ENCODE measurements around the gene LOXHD1.

Gene LOXHD1

DNA sequence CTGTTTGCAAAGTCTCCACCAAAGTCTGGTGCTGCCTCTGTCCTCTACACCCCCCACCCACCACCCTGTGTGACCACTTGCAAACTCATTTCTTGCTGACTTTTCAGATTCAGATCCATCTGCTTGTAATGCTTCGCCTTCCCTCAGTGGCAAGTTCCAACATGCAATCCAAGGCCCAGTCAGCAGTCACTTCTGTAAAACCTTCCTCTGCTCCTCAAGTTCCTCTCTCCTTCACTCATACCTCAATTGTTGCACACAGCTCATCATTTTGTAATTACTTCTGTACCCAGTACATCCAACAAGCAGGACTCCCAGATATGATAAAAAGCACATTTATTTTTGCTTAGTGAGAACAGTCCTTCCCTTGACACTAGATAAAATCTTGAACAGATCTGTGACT lies 6.5 kb upstream of the LOXHD1 start:
- POLR2A ChIA-PET, result no interaction called here
- DNase-seq (ENCODE audit: extremely low spot score), result no peak
- TF ChIP-seq CTBP1 (IDR thresholded peaks at IDR 0.05; ENCODE audit: borderline replicate concordance) (no peak), ELF4 (IDR thresholded peaks at IDR 0.05) (no peak), BHLHE40 (IDR thresholded peaks at IDR 0.05; ENCODE audit: borderline replicate concordance) (no peak), NFRKB (IDR thresholded peaks at IDR 0.05) (no peak), SP1 (IDR thresholded peaks at IDR 0.05) (no peak), TARDBP (IDR thresholded peaks at IDR 0.05) (no peak), FOXK2 (IDR thresholded peaks at IDR 0.05) (no peak), HDGF (IDR thresholded peaks at IDR 0.05; ENCODE audit: borderline replicate concordance) (no peak), ARNT (IDR thresholded peaks at IDR 0.05) (no peak), LEF1 (IDR thresholded peaks at IDR 0.05; ENCODE audit: borderline replicate concordance) (no peak), SUZ12 (IDR thresholded peaks at IDR 0.05) (no peak), ZNF384 (IDR thresholded peaks at IDR 0.05) (no peak), L3MBTL2 (conservative IDR thresholded peaks at IDR 0.05) (no peak), FOXA1 (IDR thresholded peaks at IDR 0.05) (no peak), FOXM1 (IDR thresholded peaks at IDR 0.05; ENCODE audit: borderline replicate concordance) (no peak)
- TF ChIP-seq, protein P1, sequence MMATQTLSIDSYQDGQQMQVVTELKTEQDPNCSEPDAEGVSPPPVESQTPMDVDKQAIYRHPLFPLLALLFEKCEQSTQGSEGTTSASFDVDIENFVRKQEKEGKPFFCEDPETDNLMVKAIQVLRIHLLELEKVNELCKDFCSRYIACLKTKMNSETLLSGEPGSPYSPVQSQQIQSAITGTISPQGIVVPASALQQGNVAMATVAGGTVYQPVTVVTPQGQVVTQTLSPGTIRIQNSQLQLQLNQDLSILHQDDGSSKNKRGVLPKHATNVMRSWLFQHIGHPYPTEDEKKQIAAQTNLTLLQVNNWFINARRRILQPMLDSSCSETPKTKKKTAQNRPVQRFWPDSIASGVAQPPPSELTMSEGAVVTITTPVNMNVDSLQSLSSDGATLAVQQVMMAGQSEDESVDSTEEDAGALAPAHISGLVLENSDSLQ (IDR thresholded peaks at IDR 0.05), result no peak
- CTCF ChIA-PET, result no interaction called here

DNA sequence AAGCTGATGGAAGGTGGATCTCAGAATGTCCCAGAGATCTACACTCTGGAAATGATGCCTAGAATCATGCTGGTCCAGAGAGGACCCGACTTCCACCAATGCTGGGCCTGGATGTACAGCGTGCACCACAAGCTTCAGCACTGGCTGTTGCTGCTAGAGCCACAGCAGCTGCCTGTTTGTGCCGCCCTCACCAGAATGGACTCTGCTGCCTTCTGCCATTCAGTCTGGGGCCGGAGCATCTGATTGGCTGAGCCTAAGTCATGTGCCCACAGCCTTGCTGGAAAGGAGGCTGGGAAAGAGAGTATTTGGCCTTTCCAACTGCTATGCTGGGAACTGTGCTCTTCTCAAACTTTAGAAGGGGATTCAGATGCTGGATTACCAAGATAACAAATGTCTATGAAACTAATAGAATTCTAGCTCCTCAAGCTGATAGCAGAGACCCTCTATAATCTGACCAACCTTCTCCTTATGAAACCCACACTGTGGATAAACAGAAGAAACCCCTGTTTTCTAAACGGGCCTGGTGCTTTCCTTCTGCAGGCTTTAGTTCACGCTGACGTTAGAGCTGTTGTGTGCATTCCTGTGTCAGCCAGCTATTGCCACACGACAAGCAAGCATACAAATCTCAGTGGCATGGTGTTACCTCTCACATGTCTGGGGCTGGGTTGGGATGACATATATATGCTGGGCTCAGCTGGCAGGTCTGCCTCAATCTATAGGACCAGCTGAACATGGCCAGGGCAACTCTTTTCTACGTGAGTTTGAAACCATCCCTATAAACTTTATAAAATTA lies 4.1 kb upstream of the LOXHD1 start:
- TF ChIP-seq CTBP1 (IDR thresholded peaks at IDR 0.05; ENCODE audit: borderline replicate concordance), result no peak
- CTCF ChIA-PET, result interaction anchor here (0.6 to 1.6 kb wide), 2 partner anchors 380 to 506 kb away, joined by 3 to 6 read pairs; no protein-coding TSS in a partner anchor
- peak; percentile 8 for DNase-seq (ENCODE audit: extremely low spot score)
- POLR2A ChIA-PET, result no interaction called here

DNA sequence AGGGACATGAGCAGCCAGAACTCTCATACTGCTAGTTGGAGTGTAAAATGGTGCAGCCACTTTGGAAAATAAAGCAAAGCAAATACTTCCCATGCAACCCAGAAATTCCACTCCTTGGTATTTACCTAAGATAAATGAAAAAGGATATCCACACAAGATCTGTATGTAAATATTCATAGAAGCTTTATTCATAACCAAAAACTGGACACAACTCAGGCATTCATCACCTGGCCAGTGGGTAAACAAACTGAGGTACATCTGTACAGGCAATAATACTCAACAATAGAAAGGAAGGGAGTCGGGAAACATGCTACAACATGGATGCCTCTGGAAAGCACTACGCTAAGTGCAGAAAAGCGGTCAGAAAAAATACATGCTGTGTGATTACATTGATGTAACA lies 2.5 kb upstream of the LOXHD1 start:
- ChIA-PET POLR2A (no interaction called here), CTCF (no interaction called here)
- no peak for DNase-seq (ENCODE audit: extremely low spot score)
- TF ChIP-seq FOXK2 (IDR thresholded peaks at IDR 0.05), result no peak
- no peak for TF ChIP-seq FOXM1 (IDR thresholded peaks at IDR 0.05; ENCODE audit: borderline replicate concordance)
- TF ChIP-seq TARDBP (IDR thresholded peaks at IDR 0.05), result no peak
- TF ChIP-seq ZNF384 (IDR thresholded peaks at IDR 0.05), result no peak
- TF ChIP-seq BHLHE40 (IDR thresholded peaks at IDR 0.05; ENCODE audit: borderline replicate concordance), result no peak
- no peak for TF ChIP-seq SP1 (IDR thresholded peaks at IDR 0.05)
- no peak for TF ChIP-seq HDGF (IDR thresholded peaks at IDR 0.05; ENCODE audit: borderline replicate concordance)
- no peak for TF ChIP-seq NFRKB (IDR thresholded peaks at IDR 0.05)
- TF ChIP-seq, protein P1 (IDR thresholded peaks at IDR 0.05), result no peak
- TF ChIP-seq SUZ12 (IDR thresholded peaks at IDR 0.05), result no peak
- no peak for TF ChIP-seq ELF4 (IDR thresholded peaks at IDR 0.05)
- TF ChIP-seq LEF1 (IDR thresholded peaks at IDR 0.05; ENCODE audit: borderline replicate concordance), result no peak
- no peak for TF ChIP-seq CTBP1 (IDR thresholded peaks at IDR 0.05; ENCODE audit: borderline replicate concordance)
- no peak for TF ChIP-seq FOXA1 (IDR thresholded peaks at IDR 0.05)
- TF ChIP-seq ARNT (IDR thresholded peaks at IDR 0.05), result no peak
- no peak for TF ChIP-seq L3MBTL2 (conservative IDR thresholded peaks at IDR 0.05)

DNA sequence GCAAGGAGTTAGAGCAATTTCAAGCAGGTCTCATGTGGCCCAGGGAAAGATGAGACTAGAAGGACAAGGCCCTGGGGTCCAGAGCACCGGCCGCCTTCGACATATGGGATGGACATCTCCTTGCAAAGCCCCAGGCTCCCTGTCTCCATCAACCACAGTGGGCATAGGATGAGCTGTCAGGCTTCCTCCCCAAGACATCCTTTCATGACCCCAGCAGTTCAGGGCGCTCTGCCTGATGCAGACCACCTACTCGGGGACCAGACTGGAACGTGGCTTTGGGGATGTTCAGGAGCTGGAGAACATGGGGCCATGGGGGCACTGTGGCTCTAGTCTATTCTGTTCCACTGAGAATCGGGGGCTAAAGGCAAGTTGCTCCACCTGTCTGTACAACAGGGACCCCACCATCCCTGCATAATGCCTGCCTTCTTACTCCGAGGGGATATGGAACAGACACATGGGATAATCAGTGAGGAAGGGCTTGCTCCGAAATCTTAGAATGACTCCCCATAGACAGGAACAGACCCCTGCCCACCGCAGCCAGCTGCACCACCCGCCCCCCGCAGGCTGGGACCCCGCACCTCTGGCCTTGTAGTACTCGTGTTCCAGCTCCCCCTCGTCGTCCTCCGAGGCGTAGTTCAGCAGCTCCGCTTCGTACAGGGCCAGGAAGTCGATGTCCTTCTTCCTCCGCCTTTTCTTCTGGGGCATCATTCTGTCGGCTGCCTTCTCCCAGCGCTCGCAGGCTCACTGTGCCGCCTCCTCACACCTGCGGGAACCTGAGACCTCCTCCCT lies 500 bp downstream of the LOXHD1 start:
- no peak for DNase-seq (ENCODE audit: extremely low spot score)
- ChIA-PET CTCF (interaction anchor here (2.5 to 3.1 kb wide), 2 partner anchors 9 to 375 kb away, joined by 13 read pairs; no protein-coding TSS in a partner anchor), POLR2A (no interaction called here)
- no peak for TF ChIP-seq FOXM1 (IDR thresholded peaks at IDR 0.05; ENCODE audit: borderline replicate concordance)
- TF ChIP-seq SUZ12 (IDR thresholded peaks at IDR 0.05), result no peak
- TF ChIP-seq BHLHE40 (IDR thresholded peaks at IDR 0.05; ENCODE audit: borderline replicate concordance), result no peak
- no peak for TF ChIP-seq SP1 (IDR thresholded peaks at IDR 0.05)
- TF ChIP-seq NFRKB (IDR thresholded peaks at IDR 0.05), result no peak
- no peak for TF ChIP-seq TARDBP (IDR thresholded peaks at IDR 0.05)
- TF ChIP-seq ARNT (IDR thresholded peaks at IDR 0.05), result no peak

DNA sequence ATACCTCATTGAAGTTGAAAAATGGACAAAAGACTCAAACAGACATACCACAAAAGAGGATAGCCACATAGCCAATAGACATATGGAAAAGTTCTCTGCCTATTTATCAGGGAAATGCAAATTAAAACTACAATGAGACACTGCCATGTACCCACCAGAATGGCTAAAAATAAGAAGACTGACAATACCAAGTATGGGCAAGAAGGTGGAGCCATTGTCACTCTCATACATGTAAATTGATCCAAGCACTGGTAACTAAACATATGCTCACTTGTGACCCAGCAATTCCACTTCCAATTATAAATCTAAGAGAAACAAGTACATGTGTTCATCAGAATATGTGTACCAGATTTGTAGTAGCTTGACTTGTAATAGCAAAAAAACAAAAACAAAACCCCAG lies 4.6 kb downstream of the LOXHD1 start:
- CTCF ChIA-PET, result interaction anchor here (0.7 kb wide), 1 partner anchor 372 kb away, joined by 4 read pairs; no protein-coding TSS in a partner anchor
- no peak for DNase-seq (ENCODE audit: extremely low spot score)
- TF ChIP-seq L3MBTL2 (conservative IDR thresholded peaks at IDR 0.05), result no peak
- no peak for TF ChIP-seq FOXK2 (IDR thresholded peaks at IDR 0.05)
- no peak for TF ChIP-seq ARNT (IDR thresholded peaks at IDR 0.05)
- no peak for TF ChIP-seq SP1 (IDR thresholded peaks at IDR 0.05)
- POLR2A ChIA-PET, result no interaction called here

DNA sequence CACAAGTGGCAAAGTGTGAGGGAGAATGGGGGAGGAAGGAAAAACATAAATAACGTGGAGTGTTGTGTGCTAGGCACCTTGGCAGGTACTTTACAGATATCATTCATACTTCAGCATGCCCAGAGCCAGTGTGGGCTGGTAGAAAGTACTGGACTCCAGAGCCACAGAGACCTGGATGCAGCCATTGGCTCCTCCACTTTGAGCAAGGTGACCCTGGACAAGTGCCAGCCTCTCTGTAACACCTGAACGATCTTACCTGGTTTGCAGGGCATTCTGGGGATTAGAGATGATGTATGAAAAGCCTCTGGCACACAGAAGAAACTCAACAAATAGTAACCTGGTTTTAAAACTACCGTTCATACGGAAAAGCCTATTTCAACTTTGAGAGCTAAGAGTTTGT lies 6.3 kb downstream of the LOXHD1 start:
- TF ChIP-seq TARDBP (IDR thresholded peaks at IDR 0.05) (no peak), L3MBTL2 (conservative IDR thresholded peaks at IDR 0.05) (no peak), NFRKB (IDR thresholded peaks at IDR 0.05) (no peak), HDGF (IDR thresholded peaks at IDR 0.05; ENCODE audit: borderline replicate concordance) (no peak), LEF1 (IDR thresholded peaks at IDR 0.05; ENCODE audit: borderline replicate concordance) (no peak), BHLHE40 (IDR thresholded peaks at IDR 0.05; ENCODE audit: borderline replicate concordance) (no peak)
- POLR2A ChIA-PET, result no interaction called here
- CTCF ChIA-PET, result interaction anchor here (0.6 kb wide), 1 partner anchor 360 kb away, joined by 3 read pairs; no protein-coding TSS in a partner anchor
- DNase-seq (ENCODE audit: extremely low spot score), result no peak

Measured in HEK293T (cell line).